Endothelial cell of umbilical vein (primary cell): ENCODE measurements around the gene MYOCD. TPM values are rescaled to one million over a fixed set of nuclear protein-coding genes. Genes with fewer than 3 reads are reported as not detected.

Experiments used
- BruUV-seq: library from RNA; stranded (reverse); fragments of 400-500 nt; replicated peaks from 2 replicates; lab custom pipeline; 2021; lab: Mats Ljungman, UMichigan
- CTCF ChIA-PET: fragments of 300-600, 350-600 bp; sonication (Branson Sonifier 250); formaldehyde crosslinking; loops from one replicate; lab custom pipeline; 2021; ENCODE audit warnings: antibody characterized with exemption, inconsistent platforms; lab: Charles Lee
- POLR2A ChIA-PET: fragments of 300-600, 350-600 bp; sonication (Branson Sonifier 250); formaldehyde crosslinking; loops from one replicate; lab custom pipeline; 2021; ENCODE audit warnings: antibody characterized with exemption, inconsistent platforms; lab: Charles Lee
- DNase-seq: peaks from one replicate; pipeline ENCODE4 v3.0.0-alpha.2; 2011; ENCODE audit warnings: low read depth, low spot score
- FAIRE-seq: peaks from 2 replicates; lab custom pipeline; 2011; peaks lifted over from hg19 to GRCh38; lab: Jason Lieb, UNC
- H2AFZ ChIP-seq: 2 replicates; pipeline ENCODE4 v1.6.0; 2012; ENCODE audit warnings: low read depth, low read length, control low read depth, inconsistent platforms
- H3K27ac ChIP-seq: 2 replicates; pipeline ENCODE4 v1.5.1; 2011; ENCODE audit warnings: low read depth, mild to moderate bottlenecking, control low read depth, low read length, moderate library complexity; ENCODE audit not compliant: insufficient read depth
- H3K27me3 ChIP-seq, 2 experiments: 2 replicates each; pipeline versions ENCODE4 v1.6.0 to v1.6.1; 2011; ENCODE audit warnings: low read length in 2 of 2, mixed read lengths in 1 of 2; ENCODE audit not compliant: control insufficient read depth in 2 of 2, insufficient read depth in 2 of 2
- H3K36me3 ChIP-seq, 2 experiments: 2 replicates in 1 of 2; 3 replicates in 1 of 2; pipeline ENCODE4 v1.5.1; 2011; ENCODE audit warnings: low read length in 2 of 2, mild to moderate bottlenecking in 1 of 2, moderate library complexity in 1 of 2; ENCODE audit not compliant: control insufficient read depth in 2 of 2, insufficient read depth in 2 of 2; ENCODE audit errors: extremely low read depth in 1 of 2
- H3K4me1 ChIP-seq: 3 replicates; pipeline ENCODE4 v1.5.1; 2011; ENCODE audit warnings: mild to moderate bottlenecking, low read length; ENCODE audit not compliant: control insufficient read depth, insufficient read depth; ENCODE audit errors: extremely low read depth
- H3K4me2 ChIP-seq: 2 replicates; pipeline ENCODE4 v1.6.1; 2011; ENCODE audit warnings: low read length, control low read depth, mixed read lengths; ENCODE audit not compliant: insufficient read depth
- H3K4me3 ChIP-seq, 3 experiments: fragments of 200-600 bp in 1 of 3; sonication (generic), shearing (Covaris generic) in 1 of 3; replicated peaks in 1 of 3; 2 replicates each; pipeline ENCODE4 v1.5.1; 2011 to 2016; ENCODE audit warnings: control low read depth in 3 of 3, low read length in 3 of 3, mild to moderate bottlenecking in 2 of 3, inconsistent platforms in 1 of 3, low read depth in 1 of 3, moderate library complexity in 1 of 3; ENCODE audit not compliant: insufficient read depth in 1 of 3
- H3K79me2 ChIP-seq: 2 replicates; pipeline ENCODE4 v1.6.0; 2012; ENCODE audit warnings: low read length, inconsistent platforms; ENCODE audit not compliant: control insufficient read depth, insufficient read depth
- H3K9ac ChIP-seq: replicated peaks from 2 replicates; pipeline ENCODE3; 2011; ENCODE audit warnings: low read length, control low read depth; ENCODE audit not compliant: insufficient read depth; ENCODE audit errors: extremely low read depth
- H3K9me1 ChIP-seq: replicated peaks from 3 replicates; pipeline ENCODE4 v1.6.0; 2011; ENCODE audit warnings: mild to moderate bottlenecking, low read length; ENCODE audit not compliant: control insufficient read depth, insufficient read depth; ENCODE audit errors: extremely low read depth
- H3K9me3 ChIP-seq: replicated peaks from 2 replicates; pipeline ENCODE4 v1.5.1; 2012; ENCODE audit warnings: low read length, inconsistent platforms; ENCODE audit not compliant: control insufficient read depth, insufficient read depth
- H4K20me1 ChIP-seq: replicated peaks from 2 replicates; pipeline ENCODE3; 2011; ENCODE audit warnings: mild to moderate bottlenecking, low read length; ENCODE audit not compliant: control insufficient read depth, insufficient read depth; ENCODE audit errors: extremely low read depth
- EZH2 ChIP-seq: IDR thresholded peaks from 2 replicates; pipeline ENCODE4 v1.6.1; 2012; ENCODE audit warnings: borderline replicate concordance, low read depth, mild to moderate bottlenecking, moderate library complexity, low read length, inconsistent platforms; ENCODE audit not compliant: severe bottlenecking
- GATA2 ChIP-seq: IDR thresholded peaks from 2 replicates; pipeline ENCODE4 v1.7.0; 2011; ENCODE audit warnings: low read depth, mild to moderate bottlenecking, moderate library complexity, mixed read lengths, low read length; ENCODE audit not compliant: insufficient read length, insufficient read depth
- MYC ChIP-seq: IDR thresholded peaks from one replicate; pipeline ENCODE4 v1.6.1; 2011; ENCODE audit warnings: mild to moderate bottlenecking, low read depth, low read length
- POLR2A ChIP-seq: IDR thresholded peaks from 2 replicates; pipeline ENCODE4 v1.6.1; 2012; ENCODE audit warnings: low read depth, mild to moderate bottlenecking, control low read depth, low read length
- POLR2AphosphoS5 ChIP-seq: IDR thresholded peaks from 2 replicates; pipeline ENCODE4 v1.6.1; 2012; ENCODE audit warnings: low read depth, mild to moderate bottlenecking, control low read depth, low read length, moderate library complexity; ENCODE audit not compliant: insufficient read depth
- dilution Hi-C: fragments of 300-500 bp; cut with MboI; formaldehyde crosslinking; loops from one replicate; pipeline ENCODE4 v1.15.0; 2019; ENCODE audit warnings: low sequenced_read_pairs; ENCODE audit not compliant: extremely low pct_ligation_motif_present
- intact Hi-C: fragments of 100-400 bp; cut with micrococcal nuclease; formaldehyde crosslinking; loops from one replicate; pipeline ENCODE4 v1.10.0; 2022
- polyA plus RNA-seq, 4 experiments: library from polyadenylated mRNA; depleted of rRNA in 3 of 4; stranded (reverse) in 3 of 4; unstranded in 1 of 4; fragments of >200 nt; gene quantifications; 2 replicates each; pipeline versions ENCODE4 v1.2.1 to v1.2.3, GENCODE V29; 2011 to 2012; ENCODE audit warnings: missing spikeins in 1 of 4
- total RNA-seq: library from RNA; stranded (reverse); gene quantifications from 2 replicates; pipeline ENCODE4 v1.2.3, GENCODE V29; 2021
- TF ChIP-seq, protein P1 (sequence below): IDR thresholded peaks from 2 replicates; pipeline ENCODE4 v1.6.1; 2011; ENCODE audit not compliant: insufficient read depth, insufficient read length

Gene MYOCD
- total and polyA plus RNA-seq, 2 donors (not counting 3 experiments of a cell fraction or from before 2014, with no cell fraction given): not detected

DNA sequence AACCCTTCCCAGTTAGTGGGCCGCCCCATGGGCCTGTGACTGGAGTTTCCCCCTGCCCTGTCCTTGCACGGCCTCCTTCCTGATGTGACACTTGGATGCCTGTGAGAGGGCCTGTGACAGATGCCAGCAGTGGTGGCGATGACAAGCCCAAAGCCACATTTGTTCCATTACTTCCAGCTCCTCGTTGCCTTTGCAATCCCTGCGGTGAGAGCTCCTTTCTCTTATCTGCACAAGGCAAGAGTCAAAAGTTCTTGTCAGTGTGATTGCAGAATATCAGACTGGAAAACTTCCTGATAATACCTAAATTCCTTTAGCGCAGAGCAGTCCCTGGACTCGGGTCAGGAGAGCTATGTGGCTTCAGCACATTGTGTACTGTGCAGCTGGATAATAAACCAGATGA is 69.2 kb downstream of the MYOCD start:
- H3K79me2 ChIP-seq: no peaks in the 10 kb centered on the region
- ChIA-PET CTCF (no interaction called here), POLR2A (no interaction called here)
- H3K36me3 ChIP-seq: no peaks in the 10 kb centered on the region
- H3K27ac ChIP-seq: no peak overlapping the region
- H3K9me3 ChIP-seq: no peaks in the 10 kb centered on the region
- H3K4me1 ChIP-seq: no peaks in the 10 kb centered on the region
- dilution Hi-C loops: no loop called here
- H4K20me1 ChIP-seq: no peaks in the 10 kb centered on the region
- no peaks in the 10 kb centered on the region for H3K9me1 ChIP-seq
- H3K4me3 ChIP-seq: no peak overlapping the region
- intact Hi-C loops: no loop called here
- H2AFZ ChIP-seq: no peak overlapping the region
- no TSS peak for BruUV-seq
- H3K4me2 ChIP-seq: no peak overlapping the region
- FAIRE-seq: no peak
- no peak for TF ChIP-seq GATA2
- TF ChIP-seq MYC: no peak
- no peak for TF ChIP-seq POLR2AphosphoS5
- no peak for TF ChIP-seq POLR2A
- TF ChIP-seq EZH2: no peak
- H3K27me3 ChIP-seq: no peaks in the 10 kb centered on the region
- H3K9ac ChIP-seq: no peak overlapping the region
- no peak for DNase-seq

DNA sequence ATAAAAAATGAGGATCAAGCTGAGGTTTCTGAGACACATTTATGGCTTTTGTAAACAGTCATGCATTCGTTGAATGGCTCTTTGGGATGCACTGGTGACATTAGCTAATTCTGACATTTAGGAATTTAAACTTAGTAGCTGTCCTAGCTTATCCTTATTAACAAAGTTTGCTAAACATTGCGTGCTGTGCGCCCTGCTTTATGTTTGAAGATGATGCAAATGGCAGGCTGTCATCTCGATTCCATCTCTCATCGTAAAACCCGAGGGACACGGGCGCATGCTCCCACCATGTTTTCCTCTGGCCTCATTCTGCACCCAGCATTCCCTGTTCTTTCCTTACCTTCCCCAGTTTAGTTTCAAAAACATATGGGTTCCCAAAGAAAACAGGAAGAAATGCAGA is 69.8 kb downstream of the MYOCD start:
- no peak for FAIRE-seq
- Histone ChIP-seq H3K9me3 (no peaks in the 10 kb centered on the region), H3K27ac (no peak overlapping the region), H3K79me2 (no peaks in the 10 kb centered on the region), H3K9ac (no peak overlapping the region), H4K20me1 (no peaks in the 10 kb centered on the region), H3K4me3 (no peak overlapping the region), H3K9me1 (no peaks in the 10 kb centered on the region), H3K27me3 (no peaks in the 10 kb centered on the region), H3K36me3 (no peaks in the 10 kb centered on the region), H2AFZ (no peak overlapping the region), H3K4me1 (no peaks in the 10 kb centered on the region), H3K4me2 (no peak overlapping the region)
- intact Hi-C loops (no loop called here), dilution Hi-C loops (no loop called here)
- POLR2A ChIA-PET: no interaction called here
- CTCF ChIA-PET: no interaction called here
- BruUV-seq: no TSS peak
- TF ChIP-seq MYC (no peak), POLR2A (no peak), GATA2 (no peak), EZH2 (no peak)
- TF ChIP-seq, protein P1, sequence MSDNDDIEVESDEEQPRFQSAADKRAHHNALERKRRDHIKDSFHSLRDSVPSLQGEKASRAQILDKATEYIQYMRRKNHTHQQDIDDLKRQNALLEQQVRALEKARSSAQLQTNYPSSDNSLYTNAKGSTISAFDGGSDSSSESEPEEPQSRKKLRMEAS: no peak
- DNase-seq: no peak
